Cerebellar cortex (tissue), 1 donor: Measurements from ENCODE around the gene TMEM244.
A peak's percentile ranks its signal among the peaks of the same experiment; 100 is the strongest.
"Not testable (repeated sequence)": the region's sequence is repeated elsewhere in the genome, so short reads cannot be mapped to it uniquely, and the experiment has no call there.

ENCODE experiments used
- DNase-seq: peaks from one replicate; pipeline ENCODE4 v3.0.0-alpha.2; 2015; ENCODE audit warnings: low spot score

TMEM244 gene

GRCh38 chr6:129866688-129867087 lies 5.6 kb upstream of the TMEM244 start:
- DNase-seq, result no peak

DNA sequence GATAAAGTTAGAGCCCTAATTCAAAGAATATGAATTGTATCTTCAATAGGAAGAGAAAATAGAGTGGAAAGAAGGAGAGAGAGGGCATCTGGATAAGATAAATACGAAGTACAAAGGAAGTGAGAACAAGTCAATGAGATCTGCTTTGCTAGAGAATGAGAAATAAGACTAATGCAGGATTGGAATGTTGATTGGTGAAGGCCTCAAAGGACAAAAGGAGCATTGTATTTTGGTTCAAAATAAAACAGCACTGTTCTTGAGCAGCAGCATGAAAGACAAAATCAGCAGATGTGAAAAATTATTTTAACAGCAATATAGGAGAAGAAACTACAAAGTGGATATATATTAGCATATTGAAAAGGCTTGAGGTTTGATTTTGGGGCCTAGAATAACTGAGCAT lies 5.1 kb upstream of the TMEM244 start:
- no peak for DNase-seq

DNA sequence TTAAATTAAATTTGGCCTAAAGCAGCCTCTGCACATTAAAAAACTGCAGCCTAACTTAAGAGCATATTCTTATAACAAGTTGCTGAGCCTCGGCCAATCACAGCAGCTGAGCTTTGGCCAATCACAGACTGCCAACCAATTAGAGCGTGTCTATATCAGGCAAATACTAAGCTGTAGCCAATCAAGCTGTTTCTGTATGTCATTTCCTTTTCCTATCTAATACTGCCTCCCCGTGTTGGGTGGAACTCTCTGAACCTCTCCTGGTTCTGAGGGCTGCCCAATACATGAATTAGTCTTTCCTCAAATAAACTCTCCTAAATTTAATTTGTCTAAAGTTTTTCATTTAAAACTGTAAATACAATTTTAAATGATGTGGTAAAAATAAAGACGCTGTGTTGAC lies 3.9 kb upstream of the TMEM244 start:
- no peak for DNase-seq

DNA sequence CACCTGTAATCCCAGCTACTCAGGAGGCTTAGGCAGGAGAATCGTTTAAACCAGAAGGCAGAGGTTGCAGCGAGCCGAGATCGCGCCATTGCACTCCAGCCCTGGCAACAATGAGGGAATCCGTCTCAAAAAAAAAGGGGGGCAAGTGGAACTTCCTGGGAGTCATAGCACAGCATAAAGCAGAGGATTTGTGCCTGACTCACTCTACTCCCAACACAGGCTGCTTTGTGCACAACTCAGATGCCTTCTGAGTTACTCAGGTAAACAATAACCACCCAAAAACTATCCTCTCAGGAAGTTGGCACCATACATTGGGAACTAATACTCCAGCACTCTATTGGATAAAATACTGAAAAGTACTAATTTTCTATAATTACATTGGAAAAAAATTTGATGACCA lies 2.5 kb upstream of the TMEM244 start:
- no peak for DNase-seq

DNA sequence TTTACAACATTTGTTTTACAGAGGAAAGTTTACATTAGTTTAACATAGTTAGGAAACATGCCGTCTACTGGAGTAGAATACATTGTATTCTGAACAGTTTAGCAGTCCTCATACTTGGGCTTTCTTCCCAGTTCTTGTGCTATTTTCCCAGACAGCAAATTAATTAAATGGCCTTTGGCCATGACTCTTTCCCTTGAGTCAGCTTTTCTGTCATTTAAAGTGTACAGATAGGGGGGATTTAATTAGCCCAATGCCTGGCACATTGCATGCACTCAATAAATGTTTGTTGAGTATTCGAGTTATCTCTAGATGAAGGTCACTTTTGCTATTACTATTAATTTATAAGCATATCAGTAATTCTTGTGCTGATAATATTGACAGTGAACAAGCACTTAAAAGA lies 1.6 kb downstream of the TMEM244 start:
- no peak for DNase-seq

- no peak for DNase-seq
These were observed 3.3 kb downstream of the TMEM244 start for GRCh38 chr6:129857838-129858237.

GRCh38 chr6:129853996-129854711 lies 7.0 kb downstream of the TMEM244 start:
- DNase-seq, result peak; percentile 47

DNA sequence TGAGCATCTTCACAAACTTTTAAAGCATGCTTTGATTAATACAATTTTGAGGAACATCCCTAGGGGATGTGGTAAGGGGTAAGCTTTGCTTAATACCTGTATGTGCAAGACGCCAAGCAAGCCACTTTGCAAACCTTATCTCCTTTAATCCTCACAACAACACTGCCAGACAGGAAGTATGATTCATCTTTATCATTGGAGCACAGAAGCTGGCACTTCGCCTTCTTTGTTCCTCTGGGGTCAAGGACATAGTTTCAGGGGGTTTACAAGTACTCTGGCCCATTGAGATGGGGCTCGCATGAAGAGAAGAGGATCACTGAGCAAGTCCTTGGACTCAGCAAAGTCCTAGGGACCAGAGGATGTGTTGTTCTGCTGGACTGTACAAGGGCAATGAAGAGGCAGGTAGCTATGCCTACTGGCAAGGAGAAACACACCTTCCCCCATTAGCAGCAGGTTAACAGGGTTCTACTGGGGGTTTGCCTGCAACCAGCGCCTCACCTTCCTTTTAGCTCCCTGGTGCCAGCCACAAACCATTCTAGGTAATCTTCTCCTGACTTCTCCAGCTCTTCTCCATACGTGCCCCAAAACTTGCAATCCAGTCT lies 8.8 kb downstream of the TMEM244 start:
- no peak for DNase-seq

DNA sequence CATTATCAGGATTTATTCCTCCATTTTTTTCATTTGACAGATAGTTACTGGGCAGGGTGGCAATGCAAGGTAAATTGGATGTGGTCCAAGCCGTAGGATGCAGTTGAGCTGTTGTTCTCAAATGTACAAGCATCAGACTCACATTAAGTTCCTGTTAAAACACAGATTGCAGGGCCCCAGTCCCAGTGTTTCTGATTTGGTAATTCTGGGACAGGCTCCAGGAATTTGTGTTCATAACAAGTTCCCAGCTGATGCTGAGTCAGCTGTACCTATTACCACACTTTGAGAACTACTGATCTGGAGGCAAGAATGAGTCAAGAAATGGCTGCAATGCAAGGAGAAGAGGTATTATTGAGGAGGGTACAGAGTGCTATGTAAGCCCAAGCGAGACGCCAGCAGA lies 11.7 kb downstream of the TMEM244 start:
- DNase-seq, result peak; percentile 31

DNA sequence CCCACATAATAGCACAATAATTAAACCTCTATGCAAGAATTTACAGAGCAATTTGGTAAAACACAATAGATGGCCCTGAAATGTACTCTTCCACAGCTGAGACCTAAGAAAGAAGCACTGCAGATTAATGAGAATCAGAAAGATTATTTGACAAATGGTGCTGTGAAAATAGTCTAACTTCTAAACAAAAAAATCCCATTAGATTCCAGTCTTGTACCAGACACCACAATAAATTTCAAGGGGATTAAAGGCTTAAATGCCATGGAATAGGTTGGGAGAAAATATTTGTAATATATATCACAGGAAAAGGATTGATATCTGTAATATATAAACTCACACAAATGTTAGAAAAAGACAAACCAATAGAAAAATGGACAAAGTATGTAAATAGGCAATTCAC lies 14.4 kb downstream of the TMEM244 start:
- no peak for DNase-seq

- DNase-seq, result no peak
These were observed 15.4 kb downstream of the TMEM244 start for GRCh38 chr6:129845696-129846095.

DNA sequence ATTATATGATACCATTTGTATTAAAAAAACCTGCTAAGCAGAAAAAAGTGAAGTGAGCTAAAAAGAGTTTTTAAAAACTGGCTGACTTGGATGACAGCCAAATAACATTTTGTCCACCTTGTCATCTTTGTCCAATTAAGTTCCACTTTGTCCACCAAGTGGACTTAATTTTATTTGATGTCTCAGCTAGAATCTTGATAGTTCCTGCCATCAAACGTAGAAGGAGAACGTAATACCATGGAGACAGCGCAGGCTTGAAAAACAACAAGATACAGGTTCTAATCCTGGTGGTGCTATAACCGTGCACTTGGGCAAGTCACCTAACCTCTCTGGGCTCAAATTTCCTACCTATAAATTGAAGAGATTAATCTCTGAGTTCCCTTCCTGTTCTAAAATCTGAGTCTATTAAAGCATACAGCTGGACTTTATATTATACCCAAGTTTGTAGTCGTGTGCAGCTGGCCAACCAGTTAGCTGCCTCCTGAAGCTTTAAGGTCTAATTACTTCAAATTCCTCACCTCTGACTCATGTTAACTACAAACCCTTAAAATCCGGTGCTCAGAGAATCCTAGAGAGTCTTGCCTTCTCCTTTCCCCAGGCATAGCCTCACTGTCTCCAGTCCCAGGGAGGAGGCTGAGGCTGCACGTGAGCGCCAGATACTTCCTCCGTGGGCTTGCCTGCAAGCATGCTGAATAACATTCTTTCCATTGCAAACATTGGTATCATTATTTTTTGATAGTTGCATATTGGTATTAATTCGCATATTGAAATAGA lies 16.8 kb downstream of the TMEM244 start:
- peak; percentile 75 for DNase-seq

- DNase-seq, result no peak
These were observed 17.5 kb downstream of the TMEM244 start for GRCh38 chr6:129843573-129843972.

DNA sequence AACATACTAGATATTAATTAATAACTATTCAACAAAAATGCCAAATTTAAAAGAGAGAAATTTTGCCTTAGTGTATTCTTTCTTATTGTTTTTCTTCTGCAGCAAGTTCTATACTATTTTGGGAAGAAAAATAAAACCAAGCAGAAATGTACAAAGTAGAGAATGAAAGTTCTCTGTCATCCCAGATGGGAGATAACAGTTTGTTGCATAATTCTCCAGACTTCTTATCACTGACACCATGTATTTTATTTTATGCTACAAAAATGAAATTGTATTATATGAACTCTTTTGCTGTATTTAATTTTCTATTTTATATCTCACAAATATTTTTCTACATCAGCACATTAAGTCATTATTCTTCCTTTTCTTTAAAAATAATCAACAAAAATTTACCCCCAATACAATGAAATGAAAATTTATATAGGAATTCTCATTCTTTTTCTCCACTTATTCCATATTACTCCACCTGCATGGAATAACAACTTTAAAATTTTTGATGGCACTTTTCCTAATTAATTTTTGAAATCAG lies 18.2 kb downstream of the TMEM244 start:
- DNase-seq, result no peak

GRCh38 chr6:129842137-129842536 lies 19.0 kb downstream of the TMEM244 start:
- DNase-seq, result no peak

DNA sequence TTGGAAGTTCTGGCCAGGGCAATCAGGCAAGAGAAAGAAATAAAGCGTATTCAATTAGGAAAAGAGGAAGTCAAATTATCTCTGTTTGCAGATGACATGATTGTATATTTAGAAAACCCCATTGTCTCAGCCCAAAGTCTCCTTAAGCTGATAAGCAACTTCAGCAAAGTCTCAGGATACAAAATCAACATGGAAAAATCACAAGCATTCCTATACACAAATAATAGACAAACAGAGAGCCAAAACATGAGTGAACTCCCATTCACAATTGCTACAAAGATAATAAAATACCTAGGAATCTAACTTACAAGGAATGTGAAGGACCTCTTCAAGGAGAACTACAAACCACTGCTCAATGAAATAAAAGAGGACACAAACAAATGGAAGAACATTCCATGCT lies 21.6 kb downstream of the TMEM244 start:
- not testable (repeated sequence) for DNase-seq

DNA sequence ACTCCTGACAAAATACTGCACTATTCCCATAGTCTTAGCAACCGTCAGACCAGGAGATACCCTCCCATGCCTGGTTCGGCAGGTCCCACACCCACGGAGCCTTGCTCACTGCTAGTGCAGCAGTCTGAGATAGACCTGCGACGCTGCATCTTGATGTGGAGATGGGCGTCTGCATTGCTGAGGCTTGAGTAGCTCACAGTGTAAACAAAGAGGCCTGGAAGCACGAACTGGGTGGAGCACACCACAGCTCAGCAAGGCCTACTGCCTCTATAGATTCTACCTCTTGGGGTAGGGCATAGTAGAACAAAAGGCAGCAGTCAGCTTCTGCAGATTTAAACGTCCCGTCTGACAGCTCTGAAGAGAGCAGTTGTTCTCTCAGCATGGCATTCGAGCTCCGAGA lies 25.4 kb downstream of the TMEM244 start:
- no peak for DNase-seq

DNA sequence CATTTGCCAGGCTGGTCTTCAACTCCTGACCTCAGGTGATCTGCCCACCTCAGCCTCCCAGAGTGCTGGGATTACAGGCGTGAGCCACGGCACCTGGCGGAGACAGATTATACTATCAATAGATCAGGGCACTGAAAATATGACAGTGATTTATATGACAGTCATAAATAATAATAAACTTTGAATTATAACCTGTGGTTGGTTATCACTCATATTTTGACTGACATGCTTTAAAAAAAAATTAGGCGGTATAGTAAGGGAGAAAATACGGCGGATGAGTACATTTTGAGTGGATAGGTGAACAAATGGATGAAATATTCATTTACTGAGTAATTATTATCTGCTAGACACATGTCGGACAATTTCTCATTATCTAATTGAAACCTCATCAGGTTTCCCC lies 28.8 kb downstream of the TMEM244 start:
- DNase-seq, result no peak

- DNase-seq, result no peak
These were observed 32.9 kb downstream of the TMEM244 start for GRCh38 chr6:129828229-129828628.

GRCh38 chr6:129818251-129818650 lies 42.9 kb downstream of the TMEM244 start:
- no peak for DNase-seq

DNA sequence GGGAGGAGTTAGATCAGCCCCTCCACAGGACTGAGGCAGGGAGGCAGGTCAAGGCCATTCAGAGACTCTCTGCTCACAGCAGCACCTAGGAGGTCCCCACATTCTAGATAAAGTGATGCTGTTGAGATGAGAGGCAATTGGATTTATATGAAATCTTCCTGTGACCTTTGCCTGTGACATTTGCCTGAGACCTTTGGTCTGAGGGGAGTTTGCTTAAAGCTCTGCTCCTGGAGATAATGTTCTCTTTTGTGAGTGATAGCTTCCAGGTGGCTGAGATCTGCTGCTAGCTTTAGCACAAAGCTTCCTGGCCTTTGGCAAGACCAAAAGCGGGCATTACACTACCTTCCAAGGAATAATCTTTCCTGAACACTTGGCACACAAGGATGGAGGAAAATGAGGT lies 43.3 kb downstream of the TMEM244 start:
- no peak for DNase-seq

GRCh38 chr6:129817332-129817731 lies 43.8 kb downstream of the TMEM244 start:
- no peak for DNase-seq
